ENCODE results near the gene SGSH.

The SGSH gene

GRCh38 chr17:80227156-80227555 lies 7.0 kb upstream of the SGSH start:
- DNase-seq (ENCODE audit: low read depth) = no peak

- DNase-seq (ENCODE audit: low read depth) = no peak
Measured at GRCh38 chr17:80225230-80225629, 5.1 kb upstream of the SGSH start.

- DNase-seq (ENCODE audit: low read depth) = no peak
Measured at GRCh38 chr17:80224683-80225082, 4.5 kb upstream of the SGSH start.

- no peak for DNase-seq (ENCODE audit: low read depth)
Measured at GRCh38 chr17:80223838-80224497, 3.8 kb upstream of the SGSH start.

- no peak for DNase-seq (ENCODE audit: low read depth)
Measured at GRCh38 chr17:80223142-80223815, 3.1 kb upstream of the SGSH start.

GRCh38 chr17:80222376-80223141 lies 2.4 kb upstream of the SGSH start:
- no peak for DNase-seq (ENCODE audit: low read depth)

GRCh38 chr17:80221351-80222105 lies 1.4 kb upstream of the SGSH start:
- no peak for DNase-seq (ENCODE audit: low read depth)

- no peak for DNase-seq (ENCODE audit: low read depth)
Measured at GRCh38 chr17:80220736-80221215, 643 bp upstream of the SGSH start.

- no peak for DNase-seq (ENCODE audit: low read depth)
Measured at GRCh38 chr17:80219763-80220053, 425 bp downstream of the SGSH start.

GRCh38 chr17:80219013-80219762 lies 945 bp downstream of the SGSH start:
- peak; percentile 87 for DNase-seq (ENCODE audit: low read depth)

GRCh38 chr17:80218391-80218790 lies 1.7 kb downstream of the SGSH start:
- DNase-seq (ENCODE audit: low read depth) = no peak

- DNase-seq (ENCODE audit: low read depth) = no peak
Measured at GRCh38 chr17:80217703-80218362, 2.3 kb downstream of the SGSH start.

GRCh38 chr17:80216473-80217456 lies 3.4 kb downstream of the SGSH start:
- no peak for DNase-seq (ENCODE audit: low read depth)

- no peak for DNase-seq (ENCODE audit: low read depth)
Measured at GRCh38 chr17:80214878-80215210, 5.3 kb downstream of the SGSH start.

GRCh38 chr17:80214012-80214877 lies 5.9 kb downstream of the SGSH start:
- DNase-seq (ENCODE audit: low read depth) = no peak

- no peak for DNase-seq (ENCODE audit: low read depth)
Measured at GRCh38 chr17:80213643-80213975, 6.5 kb downstream of the SGSH start.

- no peak for DNase-seq (ENCODE audit: low read depth)
Measured at GRCh38 chr17:80212962-80213642, 7.0 kb downstream of the SGSH start.

GRCh38 chr17:80212511-80212910 lies 7.6 kb downstream of the SGSH start:
- no peak for DNase-seq (ENCODE audit: low read depth)

- DNase-seq (ENCODE audit: low read depth) = no peak
Measured at GRCh38 chr17:80212109-80212508, 8.0 kb downstream of the SGSH start.

Measured in T follicular helper cell (primary cell).